OCI-LY1 (cell line): ENCODE measurements around the gene TRIM29.

ENCODE experiments used
- EZH2 ChIP-seq: fragments of 200-600 bp; sonication (generic), shearing (Covaris generic); IDR thresholded peaks from 2 replicates; pipeline ENCODE4 v1.8.0; 2017; ENCODE audit warnings: borderline replicate concordance, mixed run types, mild to moderate bottlenecking, antibody characterized with exemption, low read length, moderate library complexity, mixed read lengths
- TF ChIP-seq, protein P1 (sequence below): fragments of 200-600 bp; sonication (generic), shearing (Covaris generic); IDR thresholded peaks from 2 replicates; pipeline ENCODE4 v1.5.1; 2017; ENCODE audit warnings: mild to moderate bottlenecking, antibody characterized with exemption, low read length, moderate library complexity, mixed read lengths

DNA sequence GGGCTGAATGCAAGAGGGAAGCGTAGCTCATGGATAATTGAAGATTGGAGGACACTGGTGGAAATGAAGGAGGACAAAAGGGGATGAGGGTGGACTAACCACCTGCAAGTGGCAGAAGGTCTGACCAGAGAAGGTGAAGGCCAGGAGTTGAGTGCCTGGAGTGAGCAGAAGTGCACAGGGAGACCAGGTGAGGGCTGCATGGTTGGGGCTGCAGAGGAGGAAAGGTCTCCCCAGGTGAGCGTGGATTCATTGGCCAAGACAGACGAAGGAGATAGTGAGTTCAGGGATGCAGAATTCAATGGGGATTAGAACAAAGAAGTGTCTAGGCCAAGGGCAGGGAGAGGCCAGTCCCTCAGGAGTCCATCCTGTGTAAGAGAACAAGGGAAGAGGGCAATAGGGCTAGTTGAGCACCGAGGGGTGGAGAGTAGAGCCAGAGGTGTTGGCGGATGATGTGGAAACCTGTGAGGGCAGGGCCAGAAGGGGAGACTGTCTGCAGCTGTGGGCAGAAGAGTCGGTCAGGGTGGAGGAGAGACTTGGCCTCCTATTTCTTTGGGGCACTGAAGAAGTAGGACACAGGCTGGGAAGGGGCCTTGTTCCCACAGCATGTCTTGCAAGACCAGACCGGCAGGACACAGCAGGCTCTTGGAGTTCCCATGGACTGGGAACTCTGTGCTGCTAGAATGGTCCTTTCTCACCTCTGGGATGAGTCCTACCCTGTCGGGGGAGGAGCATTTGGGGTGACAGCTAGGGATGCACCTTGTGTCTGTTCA is 6.7 kb downstream of the TRIM29 start:
- no peak for TF ChIP-seq EZH2
- TF ChIP-seq, protein P1, sequence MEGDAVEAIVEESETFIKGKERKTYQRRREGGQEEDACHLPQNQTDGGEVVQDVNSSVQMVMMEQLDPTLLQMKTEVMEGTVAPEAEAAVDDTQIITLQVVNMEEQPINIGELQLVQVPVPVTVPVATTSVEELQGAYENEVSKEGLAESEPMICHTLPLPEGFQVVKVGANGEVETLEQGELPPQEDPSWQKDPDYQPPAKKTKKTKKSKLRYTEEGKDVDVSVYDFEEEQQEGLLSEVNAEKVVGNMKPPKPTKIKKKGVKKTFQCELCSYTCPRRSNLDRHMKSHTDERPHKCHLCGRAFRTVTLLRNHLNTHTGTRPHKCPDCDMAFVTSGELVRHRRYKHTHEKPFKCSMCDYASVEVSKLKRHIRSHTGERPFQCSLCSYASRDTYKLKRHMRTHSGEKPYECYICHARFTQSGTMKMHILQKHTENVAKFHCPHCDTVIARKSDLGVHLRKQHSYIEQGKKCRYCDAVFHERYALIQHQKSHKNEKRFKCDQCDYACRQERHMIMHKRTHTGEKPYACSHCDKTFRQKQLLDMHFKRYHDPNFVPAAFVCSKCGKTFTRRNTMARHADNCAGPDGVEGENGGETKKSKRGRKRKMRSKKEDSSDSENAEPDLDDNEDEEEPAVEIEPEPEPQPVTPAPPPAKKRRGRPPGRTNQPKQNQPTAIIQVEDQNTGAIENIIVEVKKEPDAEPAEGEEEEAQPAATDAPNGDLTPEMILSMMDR: no peak
